C1 segment of cervical spinal cord (tissue), 14 donors: Measurements from ENCODE around the gene DLGAP1.
A peak's percentile ranks its signal among the peaks of the same experiment; 100 is the strongest.

Source experiments
- DNase-seq, 14 donors: peaks; one replicate each; lab custom pipeline; 2025; lab: John Stamatoyannopoulos, UW

DLGAP1 gene

DNA sequence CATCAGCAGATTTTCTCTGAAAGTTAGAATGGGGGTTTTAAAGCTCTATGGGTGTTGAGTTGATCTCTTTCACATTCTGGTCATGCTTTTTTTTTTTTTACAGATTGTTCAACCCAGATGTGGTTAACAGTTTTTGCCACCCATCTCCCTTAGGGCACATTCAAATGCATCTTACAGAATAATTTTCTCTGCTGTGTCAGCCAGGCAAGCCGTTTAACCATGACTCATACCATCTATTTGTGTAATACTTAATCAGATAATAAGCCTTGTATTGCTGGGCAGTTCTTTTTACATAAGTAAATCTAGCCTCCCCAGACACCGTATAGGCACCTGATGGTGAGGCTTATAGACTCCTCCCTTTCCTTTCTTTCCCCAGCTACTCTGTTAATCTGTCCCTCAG, 943.1 kb downstream of the DLGAP1 start:
- DNase-seq = no peak

DNA sequence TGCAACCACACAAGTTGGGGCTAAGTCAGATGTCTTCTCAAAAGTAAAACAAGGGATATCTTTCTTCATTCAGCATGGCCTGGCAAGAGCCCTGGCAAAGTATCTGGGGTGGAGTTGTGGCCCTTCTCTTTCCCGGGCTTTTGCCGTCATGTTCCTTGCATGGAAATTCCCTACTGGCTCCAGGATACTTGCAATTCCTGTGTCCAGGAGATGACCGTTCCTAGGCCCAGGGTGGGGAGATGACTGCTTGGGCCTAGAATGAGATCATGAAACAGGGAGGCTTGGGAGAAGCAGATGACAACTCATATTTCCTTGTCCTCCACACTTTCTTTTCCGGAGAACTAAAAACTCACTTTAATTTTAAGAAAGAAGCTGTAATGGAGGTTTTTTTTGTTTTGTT, 944.2 kb downstream of the DLGAP1 start:
- DNase-seq = no peak

DNA sequence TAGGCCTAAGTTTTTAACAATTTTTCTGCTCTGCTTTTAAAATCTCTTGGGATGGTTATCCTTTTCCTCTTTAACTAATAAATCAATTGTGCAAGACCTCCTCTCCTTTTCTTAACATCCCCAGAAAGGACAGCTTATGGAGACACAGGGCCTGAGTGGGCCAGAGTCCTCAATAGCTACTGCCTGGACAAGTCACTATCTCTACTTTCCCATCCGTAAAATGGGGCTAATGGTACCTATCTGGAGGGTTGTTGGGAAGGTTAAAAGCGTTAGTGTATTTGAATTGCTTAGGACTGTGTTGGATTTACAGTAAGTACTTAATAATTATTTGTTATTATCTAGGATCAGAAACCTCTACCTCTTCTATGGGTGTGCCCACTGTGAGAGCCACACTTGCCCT, 945.1 kb downstream of the DLGAP1 start:
- DNase-seq = no peak

DNA sequence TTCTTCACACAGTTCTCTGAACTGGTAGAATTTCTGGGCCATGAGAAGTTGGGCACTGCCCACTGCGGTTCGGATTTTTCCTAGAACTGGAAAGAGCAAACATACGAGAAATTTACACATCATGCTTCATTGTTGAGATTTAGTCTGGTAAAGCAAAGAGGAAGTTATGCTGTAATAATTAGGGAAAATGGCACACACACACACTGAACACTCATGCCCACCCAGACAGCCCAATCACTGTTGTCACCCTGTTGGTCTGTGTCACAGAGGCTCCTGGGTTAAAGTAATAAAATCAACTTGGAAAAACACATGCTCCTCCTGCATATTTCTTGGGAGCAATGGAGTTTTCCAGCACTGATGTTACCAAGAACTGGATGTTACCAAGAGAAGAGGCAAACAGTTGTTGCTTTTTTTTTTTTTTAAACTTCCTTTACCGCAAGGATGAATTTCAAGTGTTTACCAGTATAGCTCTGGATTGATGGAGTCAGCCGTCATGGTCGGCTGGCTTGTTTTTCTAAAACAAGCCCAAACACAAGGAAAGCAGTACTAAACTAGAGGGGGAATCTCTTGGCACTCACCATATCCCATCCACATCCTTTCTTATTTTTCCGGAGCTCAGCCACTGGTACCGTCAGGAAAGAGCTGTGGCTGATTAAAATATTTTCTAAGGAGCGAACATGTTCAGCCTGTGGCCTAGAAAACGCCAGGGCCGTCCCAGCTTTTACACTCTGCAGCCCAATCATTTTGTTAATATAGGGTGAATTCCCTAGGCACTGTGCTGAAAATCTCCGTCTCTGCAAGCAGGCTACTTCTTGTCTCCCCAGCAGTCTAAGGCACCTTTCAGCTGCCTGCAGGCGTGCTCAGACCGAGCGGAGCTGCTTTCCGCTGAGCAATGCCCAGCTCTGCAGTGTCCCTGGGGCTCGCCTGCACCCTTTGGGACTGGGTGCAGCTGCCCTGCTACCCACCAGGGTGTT, 946.2 kb downstream of the DLGAP1 start:
- DNase-seq = no peak

DNA sequence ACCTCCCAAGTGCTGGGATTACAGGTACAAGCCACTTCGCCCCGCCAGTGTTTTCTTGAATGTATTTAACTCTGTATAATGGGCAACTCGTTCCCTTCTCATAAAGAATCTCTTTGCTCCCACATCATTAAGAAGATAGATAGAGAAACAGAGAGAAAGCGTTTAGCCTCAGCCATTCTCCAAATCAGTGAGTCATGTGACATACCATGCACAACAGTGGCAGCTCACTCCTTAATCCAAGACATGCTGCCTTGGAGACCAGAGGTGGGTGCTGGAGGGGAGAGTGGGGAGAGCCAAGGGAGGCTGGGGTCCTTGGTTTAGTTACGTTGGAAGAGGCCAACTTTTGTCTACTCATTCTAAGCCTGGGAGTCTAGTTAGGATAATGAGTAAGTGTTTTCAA, 950.5 kb downstream of the DLGAP1 start:
- no peak for DNase-seq

DNA sequence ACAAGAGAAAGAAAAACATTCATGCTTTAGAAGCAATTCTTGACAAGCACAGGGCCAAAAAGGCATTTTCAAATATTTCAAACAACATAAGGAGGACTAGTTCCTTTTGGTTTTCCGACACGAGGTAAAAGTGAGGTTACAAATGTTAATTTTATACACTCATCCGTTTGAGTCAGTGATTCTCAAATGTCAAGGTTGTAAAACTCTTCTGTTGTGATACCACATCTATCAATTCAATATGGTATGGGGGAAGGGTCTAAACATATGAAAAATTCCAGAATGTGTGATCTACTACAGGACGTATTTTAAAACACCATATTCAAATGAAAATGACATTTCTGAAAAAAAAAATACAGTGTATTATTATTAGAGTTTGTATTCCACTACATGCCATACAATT, 952.5 kb downstream of the DLGAP1 start:
- DNase-seq = no peak

DNA sequence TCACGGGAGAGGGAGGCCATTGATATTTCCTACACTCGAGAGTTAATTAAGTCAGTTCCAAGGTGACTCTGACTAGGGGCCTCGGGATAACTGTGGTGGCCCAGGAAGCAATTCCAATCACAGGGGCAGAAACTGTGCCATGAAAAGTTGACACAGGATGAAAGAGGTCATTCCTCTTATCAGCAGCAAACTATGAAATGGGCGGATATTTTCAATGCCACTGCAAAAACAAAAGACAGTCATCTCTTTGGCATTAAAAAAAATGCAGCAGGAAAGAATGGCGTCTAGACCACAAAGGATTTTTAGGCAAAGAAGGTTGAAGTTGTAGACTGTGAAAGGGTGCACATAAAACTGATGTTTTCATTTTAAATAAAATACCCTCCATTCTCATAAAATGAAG, 955.1 kb downstream of the DLGAP1 start:
- no peak for DNase-seq

DNA sequence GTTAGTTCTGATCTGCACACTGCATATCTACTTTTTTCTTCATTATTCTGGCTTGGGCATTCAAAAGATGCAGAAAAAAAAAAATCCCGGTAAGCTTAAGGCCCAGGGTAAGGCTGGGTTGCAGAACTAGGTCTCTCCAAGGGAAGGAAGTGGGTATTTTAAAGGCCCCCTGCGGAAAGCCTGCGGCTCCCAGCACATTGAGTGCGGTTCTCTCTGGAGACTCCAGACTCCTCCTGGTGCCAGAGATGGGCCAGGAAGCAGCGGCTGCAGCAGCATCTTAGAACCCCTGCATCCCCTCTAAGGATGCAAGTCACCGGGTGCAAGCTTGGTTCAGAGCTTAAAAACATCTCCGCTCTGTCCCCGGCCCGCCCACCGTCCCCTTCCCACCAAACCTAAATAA, 955.6 kb downstream of the DLGAP1 start:
- DNase-seq = no peak

DNA sequence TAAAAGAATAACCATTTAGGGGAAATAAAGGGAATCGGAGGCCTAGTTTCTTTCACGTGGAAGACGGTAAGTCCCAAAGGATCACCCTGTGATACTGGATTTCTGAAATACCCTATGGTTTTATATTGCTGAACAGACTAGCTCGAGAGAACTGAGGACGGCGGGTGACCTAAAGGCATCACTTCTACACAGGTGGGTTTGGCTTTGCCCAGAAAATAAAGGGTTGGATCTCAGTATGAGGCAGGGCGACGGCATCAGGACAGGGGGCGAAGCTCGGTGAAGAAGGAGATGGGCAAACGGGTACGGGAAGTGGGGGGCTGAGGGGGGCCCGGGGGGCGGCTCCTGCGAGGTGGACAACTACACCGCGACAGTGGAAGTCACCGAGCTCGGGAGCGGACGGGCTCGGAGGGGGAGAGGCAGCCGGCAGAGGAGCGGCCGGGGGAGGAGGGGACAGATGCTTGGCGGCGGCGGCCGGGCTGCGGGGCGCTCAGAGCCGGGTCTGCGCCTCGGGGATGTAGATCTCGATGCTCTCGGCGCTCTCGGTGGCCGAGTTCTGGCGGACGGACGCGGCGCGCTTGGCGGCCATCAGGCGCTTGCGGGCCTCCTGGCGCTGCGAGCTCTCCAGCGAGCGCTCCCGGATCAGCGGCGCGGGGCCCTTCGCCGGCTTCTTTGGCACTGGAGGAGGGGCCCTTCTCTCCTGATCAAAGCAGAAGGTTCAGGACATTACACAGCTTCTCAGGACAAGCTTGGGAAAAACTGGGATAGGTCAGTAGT, 956.2 kb downstream of the DLGAP1 start:
- peak in 5 of 14 donors; percentile 11 to 59 (median 23) for DNase-seq

DNA sequence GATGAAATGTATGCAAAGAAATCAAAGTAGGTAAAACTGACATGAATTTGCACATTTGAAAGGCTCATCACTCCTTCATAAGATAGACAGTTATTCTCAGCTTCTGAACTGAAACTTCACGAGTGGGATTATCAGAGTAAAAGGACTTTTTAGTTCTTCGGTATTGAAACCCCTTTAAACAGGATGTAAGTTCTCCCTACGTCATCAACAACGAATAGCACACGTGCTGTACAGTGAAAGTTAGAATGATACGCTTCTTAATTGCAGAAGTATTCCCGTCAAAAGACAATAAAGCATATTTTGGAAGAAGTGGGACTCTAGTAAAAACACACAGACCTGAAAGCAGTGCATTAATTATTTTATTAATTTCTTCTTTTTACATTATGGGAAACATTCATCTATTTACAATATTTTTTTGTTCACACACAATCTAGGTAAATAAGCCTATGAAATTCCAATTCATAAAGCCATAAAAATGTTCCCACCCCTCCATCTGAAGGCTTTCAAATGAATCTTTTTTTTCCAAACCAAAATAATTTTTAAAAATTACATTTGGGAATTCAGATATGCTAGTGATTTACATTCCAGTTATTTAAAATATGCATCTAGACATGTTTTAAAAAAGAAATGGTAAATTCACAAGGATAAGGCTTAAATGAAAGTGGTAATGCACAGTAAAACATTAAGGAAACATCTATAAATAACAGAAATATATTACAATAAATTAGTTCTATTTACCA, 959.2 kb downstream of the DLGAP1 start:
- no peak for DNase-seq

DNA sequence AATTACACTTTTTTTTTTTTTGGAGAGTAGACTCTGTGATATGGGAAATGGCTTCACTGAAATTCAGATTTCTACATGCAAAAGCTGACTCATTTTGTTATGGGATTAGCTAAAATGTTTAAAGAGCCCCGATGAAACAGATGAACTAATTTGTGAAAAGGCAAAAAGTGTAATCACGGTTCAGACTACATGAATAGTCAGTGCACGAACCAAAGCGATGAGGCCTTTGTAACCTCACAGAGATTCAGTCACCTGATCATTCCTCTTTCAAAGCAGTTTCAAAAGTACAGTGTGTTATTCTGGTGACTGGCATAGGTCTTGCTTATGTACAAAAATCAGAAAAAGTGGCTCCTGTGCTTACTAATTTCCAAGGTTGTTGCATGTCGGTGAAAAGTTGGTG, 960.5 kb downstream of the DLGAP1 start:
- no peak for DNase-seq

DNA sequence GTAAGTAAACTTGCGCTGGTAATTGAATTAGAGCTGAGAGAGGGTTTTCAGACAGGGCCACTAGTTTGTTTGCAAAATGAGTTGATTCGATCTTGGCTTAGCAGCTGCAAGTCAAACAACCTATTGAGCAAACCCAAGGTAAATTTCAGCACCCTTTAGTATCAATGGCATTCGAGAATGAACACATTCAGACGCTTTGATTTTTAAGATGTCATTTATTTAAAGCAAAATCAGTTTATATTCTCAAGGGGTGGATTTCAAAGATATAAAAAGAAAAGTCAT, 960.9 kb downstream of the DLGAP1 start:
- no peak for DNase-seq

DNA sequence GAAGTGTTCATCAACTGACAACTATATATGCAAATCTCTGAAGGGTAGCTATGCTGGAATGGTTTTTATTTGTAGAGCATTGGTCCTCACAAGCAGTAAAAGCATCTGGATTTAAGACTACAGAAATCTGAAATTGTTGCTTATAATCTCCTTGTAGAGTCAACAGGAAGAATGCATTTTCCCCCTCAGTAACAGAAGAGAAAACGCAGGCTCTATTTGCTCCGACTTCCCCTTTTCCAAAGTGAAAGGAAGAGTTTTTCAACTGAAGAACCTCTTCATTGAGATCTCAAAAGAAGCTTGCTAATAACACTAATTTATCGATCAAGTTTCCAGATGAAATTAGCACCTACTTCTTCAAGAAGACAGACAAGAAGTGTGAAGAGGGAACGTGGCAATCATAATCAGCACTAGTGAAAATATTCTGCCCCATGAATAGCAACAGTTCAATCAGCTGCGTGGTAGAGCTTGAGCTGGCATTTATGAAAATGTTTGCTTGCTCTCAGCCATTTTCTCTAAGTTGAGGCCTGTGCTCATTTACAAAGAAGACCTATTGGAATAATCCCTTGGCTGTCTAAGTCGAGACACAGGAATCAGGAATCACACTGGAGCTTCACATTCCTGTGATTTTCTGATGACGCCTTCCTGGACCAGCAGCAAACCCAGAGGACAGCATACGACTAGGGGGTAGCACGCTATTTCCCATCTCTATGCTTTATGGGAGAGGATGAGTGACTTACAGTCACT, 961.4 kb downstream of the DLGAP1 start:
- no peak for DNase-seq

DNA sequence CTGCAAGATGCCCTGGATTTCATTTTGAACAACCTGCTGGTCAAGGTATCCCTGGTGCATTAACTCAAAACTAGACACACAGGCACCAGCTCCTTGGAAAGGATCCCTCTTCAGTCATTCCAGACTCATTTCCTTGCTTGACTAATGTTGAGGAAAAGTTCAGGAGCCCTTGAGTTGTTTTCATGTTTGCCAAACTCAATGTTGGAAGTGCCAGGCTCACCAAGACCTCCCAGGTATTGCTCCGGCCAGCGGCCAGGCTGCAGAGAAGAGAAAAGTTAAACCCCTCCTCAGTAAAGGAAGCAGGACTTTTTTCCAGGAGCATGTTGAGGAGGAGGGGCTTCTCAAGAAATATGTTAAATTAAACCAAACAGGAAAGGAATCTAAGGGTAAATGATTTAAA, 962.4 kb downstream of the DLGAP1 start:
- no peak for DNase-seq

DNA sequence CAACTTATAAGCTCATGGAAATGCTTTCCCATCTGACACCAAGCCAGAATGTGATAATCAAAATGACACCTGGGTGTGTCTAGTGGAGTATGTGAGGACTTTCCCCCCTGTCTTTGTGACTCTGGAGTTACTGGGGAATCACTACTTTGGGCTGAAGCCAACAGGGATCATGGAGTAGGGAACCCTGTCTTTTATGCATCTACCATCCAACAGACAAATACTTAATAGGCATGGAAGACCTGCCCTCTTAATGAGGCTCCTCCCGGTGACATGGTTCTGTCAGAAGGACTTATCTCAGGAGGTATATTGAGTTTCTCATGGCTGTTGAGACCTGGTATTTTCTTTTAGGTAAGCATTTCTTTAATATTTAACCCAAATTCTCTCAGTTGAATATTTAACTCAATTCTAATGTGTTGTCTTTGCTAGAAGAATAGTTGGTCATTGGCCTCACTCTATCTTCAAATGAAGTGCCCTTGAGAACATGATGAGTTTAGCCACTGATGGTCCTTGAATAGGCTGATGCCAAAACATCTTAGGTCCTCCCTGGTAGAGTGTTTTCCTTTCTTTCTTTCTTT, 963.0 kb downstream of the DLGAP1 start:
- DNase-seq = no peak

DNA sequence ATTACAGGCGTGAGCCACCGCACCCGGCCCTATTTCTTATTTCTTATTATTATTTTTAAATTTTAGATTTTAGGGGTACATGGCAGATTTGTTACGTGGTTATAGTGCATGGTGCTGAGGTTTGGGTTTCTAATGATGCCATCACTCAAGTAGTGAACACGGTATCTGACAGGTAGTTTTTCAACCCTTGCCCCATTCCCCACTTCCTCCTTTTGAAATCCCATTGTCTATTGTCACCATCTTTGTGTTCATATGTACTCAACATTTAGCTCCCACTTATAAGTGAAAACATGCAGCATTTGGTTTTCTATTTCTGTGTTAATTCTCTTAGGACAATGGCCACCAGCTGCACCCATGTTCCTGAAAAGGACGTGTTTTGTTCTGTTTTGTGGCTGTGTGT, 965.6 kb downstream of the DLGAP1 start:
- no peak for DNase-seq

DNA sequence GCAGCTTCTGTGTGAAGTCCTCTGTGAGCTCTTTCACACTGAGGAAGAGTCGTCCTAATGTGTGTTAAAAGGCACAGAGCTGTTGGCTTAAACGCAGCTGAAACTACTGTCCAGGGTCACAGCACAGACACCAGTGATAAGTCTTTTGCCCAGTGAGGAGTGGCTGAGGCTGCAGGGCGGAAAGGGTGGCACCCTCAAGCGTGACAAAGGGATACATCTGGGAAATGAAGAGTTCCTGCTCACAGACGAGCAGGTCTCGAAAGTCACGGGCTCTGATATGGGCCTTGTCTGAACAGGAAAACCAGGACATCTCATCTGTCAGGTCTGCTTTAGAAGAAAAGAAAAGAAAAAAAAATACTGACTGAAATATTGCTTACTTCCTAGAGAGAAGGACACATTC, 968.6 kb downstream of the DLGAP1 start:
- no peak for DNase-seq

DNA sequence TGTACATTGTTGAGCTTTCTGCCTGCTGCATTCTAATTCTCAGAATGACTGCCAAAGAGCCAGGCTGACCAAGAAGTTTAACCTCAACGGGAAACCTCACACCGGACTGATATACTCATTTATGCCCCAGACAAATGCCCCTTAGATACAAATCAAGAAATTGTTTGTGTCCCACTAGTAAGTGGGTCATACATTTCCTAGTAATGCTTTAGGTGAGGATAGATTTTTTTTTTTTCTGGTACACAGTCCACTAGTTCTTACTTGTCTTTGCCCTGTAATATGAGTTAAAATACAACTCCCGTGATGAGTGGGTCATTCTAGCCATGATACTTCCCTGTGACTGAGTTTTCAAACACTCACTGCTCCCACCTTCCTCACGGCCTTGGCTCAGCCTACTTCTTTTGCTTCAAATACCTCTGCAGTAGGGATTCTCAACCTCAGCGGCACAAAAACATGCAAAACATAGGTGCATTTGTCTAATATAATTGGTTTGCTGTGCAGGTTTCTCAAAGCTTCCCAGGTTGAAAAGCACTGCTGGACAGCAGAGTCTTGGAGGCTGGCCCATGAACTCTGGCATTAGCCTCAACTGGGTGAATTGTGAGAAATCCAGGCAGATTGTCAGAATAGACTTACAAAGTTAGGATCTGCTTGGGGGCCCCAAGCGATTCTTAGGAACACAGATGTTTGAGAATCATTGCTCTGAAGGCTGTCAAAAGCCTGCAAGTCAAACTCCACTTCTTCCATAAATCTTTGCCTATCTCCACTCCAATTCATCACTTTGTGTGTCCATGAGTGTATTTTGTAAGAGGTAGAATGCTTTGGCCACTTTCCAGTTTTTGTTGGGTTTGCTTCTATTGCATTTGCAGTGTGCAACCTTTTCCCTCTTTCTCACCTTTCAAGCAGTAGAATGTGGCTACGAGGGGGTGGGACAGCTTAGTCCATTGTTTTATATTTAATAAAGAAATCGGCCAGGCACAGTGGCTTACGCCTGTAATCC, 969.7 kb downstream of the DLGAP1 start:
- no peak for DNase-seq

DNA sequence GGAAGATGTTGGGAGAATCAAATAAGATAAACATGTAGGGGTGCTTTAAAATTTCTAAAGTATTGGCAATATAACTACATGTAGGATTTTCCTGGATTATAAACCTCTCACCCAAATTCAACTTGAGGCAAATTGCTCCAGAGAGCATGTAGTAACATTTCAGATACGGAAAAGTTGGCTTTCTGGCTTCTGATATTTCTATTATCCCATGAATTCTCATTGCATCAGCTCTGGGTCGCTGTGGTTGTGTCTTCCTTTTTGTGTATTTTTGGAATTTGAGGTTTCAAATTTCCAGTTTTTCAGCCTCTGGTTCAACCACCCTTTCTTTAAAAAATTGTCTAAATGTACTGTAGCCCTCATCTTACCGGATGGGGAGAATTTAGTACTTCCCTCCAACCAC, 972.8 kb downstream of the DLGAP1 start:
- DNase-seq = no peak

DNA sequence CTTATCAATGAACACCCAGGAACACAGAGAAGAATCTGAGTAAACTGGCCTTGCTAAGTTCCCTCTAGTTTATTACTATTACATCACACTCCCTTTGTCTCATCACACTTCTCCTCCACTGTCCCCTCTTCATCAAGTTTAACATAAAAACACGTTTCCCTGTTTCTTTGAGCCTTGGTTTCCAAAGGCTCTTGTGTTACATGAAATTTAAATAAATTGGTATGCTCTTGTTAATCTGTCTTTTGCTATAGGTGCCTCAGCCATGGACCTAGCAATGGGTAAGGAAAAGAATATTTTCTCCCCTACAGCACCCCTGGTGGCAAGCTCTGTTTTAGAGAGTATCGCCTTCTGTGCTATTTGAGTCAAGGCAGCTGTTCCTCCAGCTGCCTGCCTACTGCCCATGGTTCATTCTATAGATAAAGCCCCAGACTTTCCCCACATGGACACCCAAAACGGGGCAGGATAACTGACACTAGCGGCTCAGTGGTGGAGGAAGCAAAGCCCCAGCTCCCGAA, 973.4 kb downstream of the DLGAP1 start:
- DNase-seq = peak in 1 of 14 donors; percentile 24
